HG03575 (cell line): Measurements from ENCODE around the gene CERS1.

Experiments
- ATAC-seq: cut with Tn5 transposase; IDR thresholded peaks from one replicate; pipeline ENCODE4 v1.9.1; 2021; ENCODE audit not compliant: unreplicated experiment, insufficient number of reproducible peaks, low FRiP score; ENCODE audit errors: extremely low read depth

CERS1 gene

DNA sequence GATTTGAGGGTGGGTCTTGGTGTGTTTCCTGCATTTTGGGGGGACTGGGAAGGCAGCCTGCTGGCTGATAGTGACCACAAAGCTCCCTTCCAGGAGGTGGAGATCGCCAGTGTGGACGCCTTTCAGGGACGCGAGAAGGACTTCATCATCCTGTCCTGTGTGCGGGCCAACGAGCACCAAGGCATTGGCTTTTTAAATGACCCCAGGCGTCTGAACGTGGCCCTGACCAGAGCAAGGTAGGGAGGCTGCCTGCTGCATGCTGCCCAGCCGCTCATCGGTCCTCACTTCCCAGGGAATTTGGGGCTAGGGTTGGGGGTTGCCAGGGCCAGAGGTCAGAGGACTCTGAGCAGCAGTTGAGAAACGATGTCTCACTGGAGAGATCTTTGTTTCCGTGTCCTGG is 34.0 kb downstream of the CERS1 start:
- ATAC-seq = no peak

DNA sequence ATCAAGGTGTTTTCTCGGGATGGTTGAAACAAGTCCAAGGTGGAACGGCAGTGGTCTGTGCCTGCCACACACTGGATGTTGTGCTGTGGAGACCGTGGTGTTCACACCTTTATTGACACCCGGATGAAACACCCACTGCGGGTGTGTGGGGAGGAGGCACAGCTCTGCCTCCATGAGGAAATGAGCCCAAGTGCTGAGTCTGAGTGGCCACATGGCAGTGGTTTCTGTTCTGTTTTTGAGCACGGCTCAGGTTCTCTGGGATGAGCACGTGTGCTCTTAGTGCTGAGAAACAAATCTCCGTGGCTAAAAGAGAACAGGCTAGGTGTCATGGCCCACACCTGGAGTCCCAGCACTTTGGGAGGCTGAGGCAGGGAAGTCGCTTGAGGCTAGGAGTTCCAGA is 34.7 kb downstream of the CERS1 start:
- ATAC-seq = no peak

DNA sequence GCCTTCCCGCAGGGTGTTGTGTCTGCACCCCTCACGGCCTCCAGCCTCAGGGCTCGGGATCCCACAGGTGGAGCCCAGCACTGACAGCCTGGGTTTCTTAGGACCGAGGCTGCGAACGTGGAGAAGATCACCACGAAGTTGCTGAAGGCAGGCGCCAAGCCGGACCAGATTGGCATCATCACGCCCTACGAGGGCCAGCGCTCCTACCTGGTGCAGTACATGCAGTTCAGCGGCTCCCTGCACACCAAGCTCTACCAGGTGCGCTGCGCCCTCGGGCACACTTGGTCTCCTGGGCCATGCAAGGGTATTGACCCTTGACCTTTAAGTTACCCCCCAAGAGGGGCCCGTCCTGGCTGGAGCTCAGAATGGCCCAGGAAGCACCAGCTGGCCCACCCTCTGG is 35.2 kb downstream of the CERS1 start:
- no peak for ATAC-seq

DNA sequence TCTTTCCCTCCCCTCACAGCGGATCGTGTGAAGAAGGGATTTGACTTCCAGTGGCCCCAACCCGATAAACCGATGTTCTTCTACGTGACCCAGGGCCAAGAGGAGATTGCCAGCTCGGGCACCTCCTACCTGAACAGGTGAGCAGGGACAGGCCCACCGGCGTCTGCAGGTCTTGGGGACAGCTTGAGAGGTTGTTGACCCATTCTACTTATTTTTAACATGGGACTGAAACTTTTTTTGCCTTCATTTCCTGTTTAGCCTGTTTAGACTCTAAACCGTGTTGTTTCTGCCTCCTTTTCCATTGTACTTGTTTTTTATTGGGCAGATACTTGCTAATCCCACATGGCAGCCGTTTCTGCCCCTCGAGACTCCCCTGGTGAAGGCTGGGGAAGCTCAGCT is 35.7 kb downstream of the CERS1 start:
- no peak for ATAC-seq

DNA sequence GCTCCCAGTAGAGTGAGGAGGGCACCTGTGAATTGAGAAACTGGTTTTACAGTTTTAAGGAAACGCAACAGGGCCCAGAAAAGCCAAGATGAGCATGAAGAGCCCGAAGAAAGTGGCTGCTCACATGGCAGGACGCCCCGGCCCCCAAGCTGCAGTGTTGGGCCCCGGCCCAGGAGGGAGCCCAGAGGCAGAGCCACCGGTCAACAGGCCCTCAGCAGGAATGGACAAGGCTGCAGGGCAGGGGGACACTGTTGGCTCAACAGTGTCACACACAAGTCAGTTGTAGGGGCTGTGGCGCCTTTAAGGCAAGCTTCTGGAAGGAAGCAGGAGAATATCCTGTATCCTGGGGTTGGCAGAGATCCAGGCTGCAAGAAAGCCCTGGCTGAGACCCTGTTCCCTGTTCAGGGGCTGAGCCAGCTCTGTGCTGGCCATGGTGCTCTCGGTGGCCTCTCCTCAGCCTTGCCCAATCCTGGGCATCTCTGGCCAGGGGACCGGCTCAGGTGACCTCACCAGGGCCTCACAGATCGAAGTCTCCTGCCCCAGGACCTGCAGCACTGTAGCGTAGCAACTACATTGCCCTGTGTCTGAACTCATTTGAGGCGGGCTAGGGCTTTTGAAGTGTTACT is 36.2 kb downstream of the CERS1 start:
- ATAC-seq = no peak

DNA sequence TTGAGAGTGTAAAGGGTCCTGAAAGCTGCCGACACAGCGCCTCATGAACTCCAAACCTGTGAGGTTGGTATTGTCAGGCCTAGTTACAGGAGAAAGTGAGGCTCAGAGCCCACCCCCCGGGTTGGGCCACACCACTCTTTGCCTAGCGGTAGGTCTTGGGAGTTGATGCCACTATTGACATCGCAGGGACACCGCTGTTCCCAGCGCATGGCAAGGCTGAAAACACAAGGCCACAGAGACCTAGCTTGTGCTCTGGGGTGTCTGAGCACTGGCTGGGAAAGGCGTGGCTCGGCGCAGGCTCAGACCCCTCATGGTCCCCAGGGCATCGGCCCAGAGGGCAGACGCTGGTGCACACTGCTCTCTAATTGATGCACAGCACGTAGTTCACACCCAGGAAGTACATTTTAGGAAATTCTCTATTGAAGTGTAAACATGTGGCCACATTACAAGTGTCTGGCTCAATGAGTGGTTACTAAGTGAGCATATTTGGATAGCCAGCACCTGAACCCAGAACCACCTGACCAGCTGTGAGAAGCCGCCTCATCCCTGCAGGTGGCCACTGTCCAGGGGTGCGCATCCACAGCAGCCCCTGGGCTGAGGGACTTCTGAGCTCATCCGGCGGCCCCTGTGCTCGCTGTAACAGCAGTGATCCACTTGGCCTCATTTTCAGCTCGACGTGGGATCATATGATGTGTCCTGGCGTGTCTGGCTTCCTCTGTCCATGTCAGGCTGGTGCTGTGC is 36.9 kb downstream of the CERS1 start:
- ATAC-seq = no peak

DNA sequence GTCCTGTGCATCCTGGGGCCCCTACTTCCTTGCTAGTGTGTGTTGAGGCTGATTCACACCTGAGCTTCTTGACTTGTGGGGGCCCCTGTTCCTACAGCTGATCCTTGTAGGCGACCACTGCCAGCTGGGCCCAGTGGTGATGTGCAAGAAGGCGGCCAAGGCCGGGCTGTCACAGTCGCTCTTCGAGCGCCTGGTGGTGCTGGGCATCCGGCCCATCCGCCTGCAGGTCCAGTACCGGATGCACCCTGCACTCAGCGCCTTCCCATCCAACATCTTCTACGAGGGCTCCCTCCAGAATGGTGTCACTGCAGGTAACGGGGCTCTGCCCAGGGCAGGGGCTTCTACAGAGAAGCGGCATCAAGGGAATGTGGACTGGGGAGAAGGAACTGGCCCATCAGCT is 38.7 kb downstream of the CERS1 start:
- ATAC-seq = no peak

DNA sequence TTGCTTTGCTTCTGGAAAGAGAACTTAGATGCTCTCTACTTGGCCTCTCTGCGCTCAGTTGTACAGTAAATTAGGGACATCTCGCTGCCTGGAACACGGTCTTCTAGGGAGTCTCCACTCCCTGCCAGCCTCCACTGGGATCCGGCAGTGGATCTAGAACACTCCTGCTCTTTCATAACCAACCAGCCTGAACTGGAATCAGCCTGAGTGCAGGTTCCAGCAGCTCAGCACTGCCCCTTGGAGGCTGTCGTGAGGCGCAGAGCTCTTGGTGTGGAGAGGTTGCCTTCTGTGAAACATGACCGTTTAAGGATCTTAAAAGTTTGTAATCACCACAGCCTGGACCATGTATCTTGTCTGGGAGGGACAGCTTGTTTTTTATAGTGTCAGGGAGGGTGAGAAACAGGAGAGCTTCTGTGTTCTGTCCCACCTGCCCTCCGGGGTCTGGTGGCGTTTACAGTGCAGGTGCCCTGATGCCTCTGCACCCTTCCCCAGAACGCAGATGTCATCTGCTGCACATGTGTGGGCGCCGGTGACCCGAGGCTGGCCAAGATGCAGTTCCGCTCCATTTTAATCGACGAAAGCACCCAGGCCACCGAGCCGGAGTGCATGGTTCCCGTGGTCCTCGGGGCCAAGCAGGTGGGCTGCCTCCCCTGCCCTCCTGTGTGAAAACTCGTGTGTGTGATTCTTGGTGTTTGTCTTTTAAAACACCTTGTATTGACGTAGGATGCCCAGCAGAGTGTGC is 39.4 kb downstream of the CERS1 start:
- ATAC-seq = no peak

DNA sequence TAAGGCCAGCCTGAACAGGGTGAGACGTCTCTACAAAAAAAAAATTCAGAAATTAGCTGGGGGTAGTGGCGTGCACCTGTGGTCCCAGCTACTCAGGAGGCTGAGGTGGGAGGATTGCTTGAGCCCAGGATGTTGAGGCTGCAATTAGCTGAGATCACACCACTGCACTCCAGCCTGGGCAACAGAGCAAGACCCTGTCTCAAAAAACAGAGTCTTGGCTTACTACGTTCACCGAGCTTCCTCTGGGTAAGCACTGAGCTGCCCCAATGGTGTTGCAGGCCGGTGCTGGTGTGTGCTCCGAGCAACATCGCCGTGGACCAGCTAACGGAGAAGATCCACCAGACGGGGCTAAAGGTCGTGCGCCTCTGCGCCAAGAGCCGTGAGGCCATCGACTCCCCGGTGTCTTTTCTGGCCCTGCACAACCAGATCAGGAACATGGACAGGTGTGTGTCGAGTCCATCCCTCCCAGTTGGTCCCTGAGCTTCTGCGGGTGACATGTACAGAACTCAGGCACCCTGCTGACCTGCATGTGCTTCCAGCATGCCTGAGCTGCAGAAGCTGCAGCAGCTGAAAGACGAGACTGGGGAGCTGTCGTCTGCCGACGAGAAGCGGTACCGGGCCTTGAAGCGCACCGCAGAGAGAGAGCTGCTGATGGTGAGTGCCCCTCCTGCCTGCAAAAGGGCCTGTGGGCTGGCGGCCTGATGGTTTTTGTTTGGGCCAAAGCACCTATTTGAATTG is 40.1 kb downstream of the CERS1 start:
- no peak for ATAC-seq

DNA sequence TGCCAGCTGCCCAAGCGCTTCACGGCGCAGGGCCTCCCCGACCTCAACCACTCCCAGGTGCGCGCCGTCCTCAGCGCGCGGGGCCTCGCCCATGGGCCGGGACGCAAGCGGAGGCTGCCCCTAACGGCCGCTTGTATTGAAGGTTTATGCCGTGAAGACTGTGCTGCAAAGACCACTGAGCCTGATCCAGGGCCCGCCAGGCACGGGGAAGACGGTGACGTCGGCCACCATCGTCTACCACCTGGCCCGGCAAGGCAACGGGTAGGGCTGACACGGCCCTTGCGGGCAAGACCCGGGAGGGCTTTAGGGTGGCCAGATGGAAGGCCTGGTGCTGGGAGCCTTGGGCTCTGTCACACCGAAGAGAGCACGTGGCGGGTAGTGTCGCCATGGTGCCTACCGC is 41.0 kb downstream of the CERS1 start:
- ATAC-seq = no peak

DNA sequence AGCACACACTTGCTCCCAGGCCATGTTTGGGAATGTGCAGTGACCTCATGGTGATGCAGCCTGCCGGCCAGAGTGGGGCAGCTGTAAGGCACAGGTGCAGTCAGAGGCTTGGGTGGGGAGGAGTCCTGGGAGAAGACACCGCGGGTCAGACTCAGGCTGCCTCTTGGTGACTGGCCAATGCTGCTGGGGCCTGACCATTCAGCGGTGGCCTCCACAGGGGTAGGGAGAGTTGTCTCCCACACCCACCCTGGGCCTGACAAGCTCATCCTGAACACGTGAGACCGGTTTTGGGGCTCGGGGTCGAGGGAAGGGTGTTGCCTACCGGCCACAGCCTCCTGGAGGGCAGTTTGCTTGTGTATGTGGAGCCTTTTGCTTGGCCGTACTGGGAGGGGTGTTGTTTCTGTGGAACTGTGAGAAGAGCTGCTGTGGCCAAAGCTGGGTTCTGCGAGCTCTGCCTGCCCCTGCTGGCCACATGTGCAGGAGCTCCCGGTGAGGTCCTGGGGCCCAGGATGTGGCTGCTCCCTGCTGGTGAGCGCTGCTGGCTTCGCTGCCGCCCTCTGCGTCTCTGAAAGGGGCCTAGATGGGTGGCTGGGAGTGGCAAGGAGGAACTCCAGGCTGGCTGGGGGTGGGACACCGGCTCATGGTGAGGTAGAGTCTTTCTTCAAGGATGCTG is 42.1 kb downstream of the CERS1 start:
- no peak for ATAC-seq

DNA sequence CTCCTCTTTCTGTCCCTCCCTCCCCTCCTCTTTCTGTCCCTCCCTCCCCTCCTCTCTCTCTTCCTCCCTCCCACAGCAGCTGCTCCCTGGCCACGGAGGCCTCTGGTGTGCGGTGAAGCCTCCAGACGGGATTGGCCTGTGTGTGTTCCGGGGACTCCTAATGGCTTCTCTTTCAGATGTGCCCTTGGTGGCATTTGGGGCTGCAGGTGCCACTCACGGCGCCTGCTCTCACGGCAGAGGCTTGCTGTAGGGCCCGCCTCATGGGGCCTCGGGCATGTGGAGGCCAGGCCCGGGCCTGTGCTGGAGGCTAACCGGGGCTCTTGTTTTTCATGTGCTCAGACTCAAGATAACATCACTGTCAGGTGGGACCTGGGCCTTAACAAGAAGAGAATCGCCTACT is 43.3 kb downstream of the CERS1 start:
- no peak for ATAC-seq

DNA sequence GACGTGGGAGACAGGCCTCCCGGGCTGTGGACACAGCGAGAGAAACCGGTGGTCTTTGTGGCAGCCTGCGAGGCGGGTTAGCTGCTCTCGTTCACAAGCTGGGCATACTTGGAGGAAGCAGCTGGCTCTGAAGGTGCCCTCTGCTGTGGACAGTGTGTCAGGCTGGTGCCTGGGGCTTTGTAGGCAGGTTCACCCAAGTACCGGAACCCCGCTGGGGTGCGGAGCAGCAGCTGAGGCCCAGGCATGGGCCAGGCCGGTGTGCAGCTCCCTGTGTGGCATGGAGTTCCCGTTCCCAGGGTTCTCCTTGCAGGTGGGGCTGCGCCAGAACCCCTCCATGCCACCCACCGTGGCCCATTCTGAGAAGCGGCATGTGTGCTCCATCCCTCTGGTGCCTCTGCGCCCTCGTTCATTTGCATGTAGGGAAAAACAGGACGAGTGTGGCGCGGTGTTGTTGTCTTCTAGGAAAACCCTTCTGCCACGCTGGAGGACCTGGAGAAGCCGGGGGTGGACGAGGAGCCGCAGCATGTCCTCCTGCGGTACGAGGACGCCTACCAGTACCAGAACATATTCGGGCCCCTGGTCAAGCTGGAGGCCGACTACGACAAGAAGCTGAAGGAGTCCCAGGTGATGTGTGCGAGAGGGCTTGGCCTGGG is 44.2 kb downstream of the CERS1 start:
- ATAC-seq = no peak

DNA sequence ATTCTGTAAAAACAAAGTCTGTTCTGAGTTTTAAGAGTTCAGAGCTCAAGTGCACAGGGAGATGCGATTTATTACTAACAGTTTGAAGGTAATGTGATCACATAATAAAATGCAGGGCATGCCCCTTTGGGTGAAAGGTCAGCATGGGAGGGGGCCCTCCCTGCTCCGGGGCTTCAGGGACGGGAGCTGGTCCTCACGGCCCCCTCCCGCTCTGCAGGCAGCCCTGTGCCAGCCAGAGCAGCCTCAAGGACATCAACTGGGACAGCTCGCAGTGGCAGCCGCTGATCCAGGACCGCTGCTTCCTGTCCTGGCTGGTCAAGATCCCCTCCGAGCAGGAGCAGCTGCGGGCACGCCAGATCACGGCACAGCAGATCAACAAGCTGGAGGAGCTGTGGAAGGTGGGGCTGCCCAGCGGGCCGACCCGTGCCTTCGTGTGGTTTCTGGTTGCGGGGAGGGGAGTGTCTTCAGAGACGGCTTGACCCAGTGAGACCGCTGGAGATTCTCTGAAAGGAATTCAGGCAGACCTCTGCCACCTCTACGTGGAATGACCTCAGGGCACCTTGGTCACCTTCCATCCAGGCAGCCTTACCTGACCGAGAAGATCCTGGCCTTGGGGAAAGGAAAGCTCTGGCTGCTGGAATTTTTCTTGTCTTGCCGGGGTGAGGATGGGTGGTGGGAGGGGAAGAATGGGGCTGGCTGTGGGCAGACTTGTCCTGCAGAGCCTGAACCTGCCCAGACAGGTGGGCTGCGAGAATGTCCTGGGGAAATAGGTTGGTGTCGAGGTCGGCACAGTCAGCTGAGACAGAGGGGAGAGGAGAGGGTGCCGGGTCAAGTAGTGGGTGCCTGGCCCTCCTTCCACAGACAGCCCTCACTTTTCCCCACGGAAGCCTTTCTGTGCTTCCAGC is 45.2 kb downstream of the CERS1 start:
- ATAC-seq = no peak

DNA sequence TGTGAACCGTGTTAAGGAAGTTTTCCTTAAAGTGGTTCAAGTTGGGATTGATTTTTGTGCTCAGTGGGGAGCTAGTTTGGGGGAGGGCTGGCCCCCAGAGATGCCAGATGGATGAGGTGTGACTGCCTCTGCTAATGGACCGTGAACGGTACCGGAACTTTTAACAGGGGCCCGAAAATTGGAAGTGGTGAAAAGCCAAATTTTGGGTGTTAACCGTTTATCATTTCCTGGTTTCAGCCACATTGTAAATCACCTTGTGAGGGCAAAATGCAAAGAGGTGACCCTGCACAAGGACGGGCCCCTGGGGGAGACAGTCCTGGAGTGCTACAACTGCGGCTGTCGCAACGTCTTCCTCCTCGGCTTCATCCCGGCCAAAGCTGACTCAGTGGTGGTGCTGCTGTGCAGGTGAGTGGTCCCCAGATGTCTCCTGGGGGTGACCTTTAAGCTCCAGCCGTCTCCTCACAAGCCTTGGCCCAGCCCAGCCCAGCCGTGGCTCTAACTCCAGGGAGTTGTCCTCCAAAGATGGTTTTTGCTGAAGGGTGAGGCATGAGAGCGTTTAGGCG is 46.0 kb downstream of the CERS1 start:
- no peak for ATAC-seq

DNA sequence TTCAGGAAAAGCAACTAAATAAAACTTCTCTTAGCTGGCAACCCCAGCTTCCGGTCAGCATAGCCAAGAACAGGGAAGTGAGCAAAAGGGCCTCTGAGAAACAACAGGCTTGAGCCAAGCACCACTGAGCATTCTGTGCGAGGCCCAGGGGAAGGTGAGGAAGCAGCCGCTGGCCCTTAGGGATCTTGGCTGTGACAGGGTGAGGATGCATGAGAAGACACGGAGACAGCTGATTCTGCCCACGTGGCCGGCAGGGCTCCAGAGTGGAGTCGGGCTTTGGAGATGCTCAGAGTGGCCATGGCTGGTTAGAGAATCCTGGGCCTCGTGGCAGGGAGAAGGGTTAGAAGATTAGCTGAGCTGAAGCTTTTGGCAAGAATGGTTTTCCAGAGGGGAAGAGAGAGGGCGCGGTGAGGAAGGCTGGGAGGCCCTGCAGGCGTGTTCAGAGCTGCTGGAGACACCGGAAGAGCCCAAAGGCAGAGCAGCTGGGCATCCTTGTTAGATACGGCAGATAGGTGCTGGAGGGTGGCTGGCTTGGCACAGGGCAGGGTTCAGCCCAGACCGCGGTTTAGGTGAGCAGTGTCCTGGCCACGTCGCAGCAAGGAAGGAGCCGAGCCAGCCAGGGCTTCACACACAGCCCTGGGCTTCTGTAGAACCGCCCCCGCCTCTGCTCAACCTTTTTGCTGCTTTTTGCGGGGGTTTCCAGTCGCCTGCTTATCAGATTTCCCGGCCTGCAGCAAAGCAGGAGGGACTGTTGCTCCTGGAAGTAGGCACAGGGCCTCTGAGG is 46.9 kb downstream of the CERS1 start:
- ATAC-seq = no peak
